NOMO-1 treated with DMSO at 0.1 percent for 48 hours (cell line): ENCODE results near the gene ASH1L.
"Not testable (repeated sequence)": the region's sequence is repeated elsewhere in the genome, so short reads cannot be mapped to it uniquely, and the experiment has no call there.

Experiments
- DNase-seq: peaks from one replicate; lab custom pipeline; 2025; ENCODE audit not compliant: unreplicated experiment; lab: John Stamatoyannopoulos, UW

Gene ASH1L

DNA sequence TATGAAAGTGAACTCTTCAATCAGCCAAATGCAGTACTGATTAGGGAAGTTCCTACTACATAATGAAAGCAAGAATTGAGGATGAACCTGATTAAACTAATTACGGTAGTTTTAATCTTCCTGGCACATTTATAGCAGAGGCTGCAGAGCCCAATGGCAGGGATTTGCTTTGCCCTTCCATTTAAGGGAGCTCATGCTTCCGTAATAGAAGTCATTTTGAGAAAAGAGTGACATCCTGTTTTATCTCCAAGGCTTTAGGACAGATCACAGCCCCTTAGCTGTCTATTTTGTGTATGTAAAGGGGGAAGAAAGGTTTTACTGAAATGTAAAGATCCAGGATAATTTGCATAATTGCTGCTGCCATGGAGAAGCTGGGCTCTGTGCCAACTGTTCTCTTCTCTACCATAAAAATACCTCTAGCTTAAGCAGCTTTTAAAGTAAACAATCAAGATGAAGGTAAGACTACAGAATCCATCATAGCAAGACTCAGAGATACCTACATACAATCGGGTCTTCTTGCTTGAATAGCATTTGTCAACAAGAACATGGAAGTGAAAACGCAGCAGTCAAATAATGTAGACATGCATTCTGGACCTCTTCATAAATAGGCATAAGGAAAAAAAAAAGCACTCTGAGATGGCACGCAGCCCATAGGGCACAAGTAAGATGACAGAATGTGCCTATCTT, 62.5 kb downstream of the ASH1L start:
- DNase-seq = peak; percentile 62

DNA sequence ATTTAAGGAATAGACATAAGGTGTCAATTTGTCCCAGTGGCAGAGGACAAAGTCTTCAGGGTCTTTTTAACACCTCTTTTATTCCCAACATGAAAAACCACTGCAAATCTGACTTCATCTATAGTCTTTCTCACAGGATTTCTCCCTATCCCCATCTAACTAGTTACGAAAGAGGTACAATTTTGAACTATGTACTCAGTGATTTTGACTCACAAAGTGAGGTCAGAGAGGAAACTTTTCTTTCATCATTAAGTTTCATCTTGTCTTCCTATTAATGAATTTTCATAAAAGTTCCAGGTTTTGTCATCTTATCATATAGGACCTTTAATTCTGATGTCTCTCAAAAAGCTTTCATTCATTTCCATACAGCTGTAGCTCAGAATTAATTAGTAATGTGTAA, 63.3 kb downstream of the ASH1L start:
- DNase-seq = no peak

DNA sequence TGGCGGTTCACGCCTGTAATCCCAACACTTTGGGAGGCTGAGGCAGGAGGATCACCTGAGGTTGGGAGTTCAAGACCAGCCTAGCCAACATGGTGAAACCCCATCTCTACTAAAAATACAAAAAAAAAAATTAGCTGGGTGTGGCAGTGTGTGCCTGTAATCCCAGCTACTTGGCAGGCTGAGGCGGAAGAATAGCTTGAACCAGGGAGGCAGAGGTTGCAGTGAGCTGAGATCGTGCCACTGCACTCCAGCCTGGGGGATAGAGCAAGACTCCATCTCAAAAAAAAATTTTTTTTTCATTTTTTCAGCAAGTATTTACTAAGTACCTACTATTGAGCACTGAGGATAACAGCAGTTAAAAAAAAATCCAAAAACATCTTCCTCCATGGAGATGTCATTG, 69.0 kb downstream of the ASH1L start:
- DNase-seq = not testable (repeated sequence)

DNA sequence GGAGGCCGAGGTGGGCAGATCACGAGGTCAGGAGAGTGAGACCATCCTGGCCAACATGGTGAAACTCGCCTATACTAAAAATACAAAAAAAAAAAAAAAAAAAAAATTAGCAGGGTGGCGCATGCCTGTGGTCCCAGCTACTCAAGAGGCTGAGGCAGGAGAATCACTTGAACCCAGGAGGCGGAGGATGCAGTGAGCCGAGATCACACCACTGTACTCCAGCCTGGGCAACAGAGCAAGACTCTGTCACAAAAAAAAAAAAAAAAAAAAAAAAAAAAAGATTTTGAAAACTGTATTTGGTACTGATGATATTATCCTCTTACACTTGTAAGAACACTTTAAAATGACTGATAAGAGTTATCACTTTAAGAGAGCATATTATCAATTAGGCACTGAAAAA, 74.2 kb downstream of the ASH1L start:
- DNase-seq = not testable (repeated sequence)

DNA sequence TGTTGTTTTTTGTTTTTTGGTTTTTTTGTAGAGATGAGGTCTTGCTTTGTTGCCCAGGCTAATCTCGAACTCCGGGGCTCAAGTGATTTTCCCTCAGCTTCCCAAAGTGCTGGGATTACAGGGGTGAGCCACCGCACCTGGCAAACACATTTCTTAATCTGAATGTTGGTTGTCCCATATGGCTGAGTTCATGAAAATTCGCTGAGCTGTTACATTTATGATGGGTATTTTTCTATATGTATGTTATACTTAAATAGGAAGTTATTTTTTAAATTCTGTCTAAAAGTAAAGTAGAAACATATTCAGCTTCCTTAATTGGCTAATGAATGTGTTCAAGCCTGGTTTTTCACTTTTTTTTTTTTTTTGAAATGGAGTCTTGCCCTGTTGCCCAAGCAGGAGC, 75.1 kb downstream of the ASH1L start:
- DNase-seq = no peak

DNA sequence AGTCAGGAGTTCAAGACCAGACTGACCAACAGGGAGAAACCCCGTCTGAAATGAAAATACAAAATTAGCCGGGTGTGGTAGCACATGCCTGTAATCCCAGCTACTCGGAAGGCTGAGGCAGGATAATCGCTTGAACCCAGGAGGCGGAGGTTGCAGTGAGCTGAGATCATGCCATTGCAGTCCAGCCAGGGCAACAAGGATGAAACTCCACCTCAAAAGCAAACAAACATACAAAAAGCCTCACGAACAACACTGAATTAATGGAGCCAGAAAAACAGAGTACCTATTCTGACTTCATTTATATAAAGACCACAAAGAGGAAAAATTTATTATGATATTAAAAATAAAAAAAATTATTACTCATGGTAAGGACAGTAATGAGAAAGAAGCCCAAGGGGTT, 75.7 kb downstream of the ASH1L start:
- not testable (repeated sequence) for DNase-seq

DNA sequence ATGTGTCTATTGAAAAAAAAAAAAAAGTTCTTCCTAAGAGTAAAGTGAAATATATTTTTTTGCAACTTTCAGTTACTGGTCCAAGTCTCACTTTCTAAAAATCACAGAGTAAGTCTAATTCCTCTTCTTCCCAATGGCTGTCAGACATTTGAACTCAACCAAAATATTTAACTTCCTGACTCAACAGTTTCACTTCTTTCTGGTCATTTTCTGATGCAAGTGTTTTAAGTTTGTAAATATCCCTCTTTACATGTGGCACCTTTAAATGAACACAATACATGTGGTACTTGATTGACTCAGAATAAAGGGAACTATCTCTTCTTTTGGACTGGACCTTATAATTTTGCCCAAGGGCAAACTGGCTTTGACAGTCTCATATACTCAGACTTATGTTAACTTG, 76.7 kb downstream of the ASH1L start:
- DNase-seq = peak; percentile 89

DNA sequence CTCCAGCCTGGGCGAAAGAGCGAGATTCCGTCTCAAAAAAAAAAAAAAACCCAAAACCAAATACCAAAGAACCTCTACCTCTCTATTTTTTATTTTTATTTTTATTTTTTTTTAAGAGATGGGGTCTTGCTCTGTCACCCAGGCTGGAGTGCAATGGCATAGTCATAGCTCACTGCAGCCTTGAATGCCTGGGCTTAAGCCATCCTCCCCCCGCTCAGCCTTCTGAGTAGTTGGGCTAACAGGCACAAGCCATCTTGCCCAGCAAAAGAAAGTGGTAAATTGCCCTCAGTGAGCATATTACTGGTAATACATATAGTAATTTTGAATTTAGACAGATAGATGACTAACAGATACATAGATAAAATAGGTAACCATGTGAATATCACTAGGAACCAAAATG, 77.4 kb downstream of the ASH1L start:
- no peak for DNase-seq

DNA sequence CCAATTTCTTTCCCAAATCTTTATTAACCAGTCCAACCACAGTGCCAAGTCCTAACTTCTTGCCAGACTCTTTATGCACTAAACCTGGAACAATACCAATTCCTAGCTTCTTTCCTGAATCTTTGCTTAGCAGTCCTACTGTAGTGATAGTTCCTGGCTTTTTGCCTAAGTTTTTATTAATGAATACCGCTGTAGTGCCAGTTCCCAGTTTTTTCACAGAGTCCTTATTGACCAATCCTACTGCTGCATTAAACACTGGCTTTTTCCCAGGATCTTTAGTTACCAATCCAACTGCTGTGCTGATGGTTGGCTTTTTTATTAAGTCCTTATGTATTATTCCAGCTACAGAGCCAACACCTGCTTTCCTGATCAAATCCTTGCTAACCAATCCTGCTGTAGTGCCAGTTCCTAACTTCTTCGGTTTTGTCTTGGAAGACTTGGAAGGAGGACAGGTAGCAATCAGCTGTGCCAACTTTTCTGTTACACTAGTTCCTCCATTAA, 80.8 kb downstream of the ASH1L start:
- no peak for DNase-seq

DNA sequence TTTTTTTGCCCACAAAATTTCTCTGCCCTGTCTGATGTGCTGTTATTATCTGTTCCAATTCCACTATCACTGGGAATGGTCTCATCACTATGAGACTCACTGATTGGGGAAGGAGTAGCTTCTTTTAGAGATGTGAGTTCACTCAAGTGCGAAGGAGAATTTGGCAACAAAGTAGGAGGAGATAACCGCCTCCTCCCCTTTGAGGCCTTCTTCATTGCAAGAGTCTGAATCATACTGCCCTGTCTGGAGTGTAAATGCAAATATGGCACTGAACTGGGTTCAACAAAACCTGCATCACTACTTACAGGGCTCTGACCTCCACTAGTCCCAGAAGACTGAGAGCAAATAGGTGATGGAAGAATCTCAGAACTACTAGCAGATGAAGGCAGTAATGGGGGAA, 83.4 kb downstream of the ASH1L start:
- no peak for DNase-seq

DNA sequence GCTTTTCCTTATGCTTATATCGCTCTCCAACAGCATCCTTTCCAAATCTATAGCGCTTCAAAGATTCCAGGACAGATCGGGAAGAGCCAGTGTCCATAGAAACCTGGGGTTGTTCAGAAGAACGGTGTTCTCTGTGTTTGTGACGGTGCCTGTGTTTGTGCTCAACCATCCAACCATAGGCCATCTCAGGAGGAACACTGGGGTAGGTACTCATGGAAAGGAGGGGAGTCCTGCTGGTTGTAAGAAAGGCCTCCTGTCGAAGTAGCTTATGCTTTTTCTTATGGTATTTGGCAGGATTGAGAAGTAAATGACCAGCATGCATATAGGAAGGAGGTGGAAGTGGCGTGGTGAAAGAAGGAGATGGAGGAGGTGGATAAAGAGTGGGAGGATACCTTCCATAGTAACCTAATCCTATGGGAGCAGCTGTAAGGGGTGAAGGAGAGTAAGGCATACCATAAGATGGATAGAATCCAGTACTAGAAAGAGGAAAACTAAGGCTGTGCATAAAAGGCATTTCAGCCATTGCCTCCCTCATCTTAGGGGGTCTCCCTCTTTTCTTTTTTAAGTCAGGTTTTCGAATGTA, 84.2 kb downstream of the ASH1L start:
- DNase-seq = no peak

DNA sequence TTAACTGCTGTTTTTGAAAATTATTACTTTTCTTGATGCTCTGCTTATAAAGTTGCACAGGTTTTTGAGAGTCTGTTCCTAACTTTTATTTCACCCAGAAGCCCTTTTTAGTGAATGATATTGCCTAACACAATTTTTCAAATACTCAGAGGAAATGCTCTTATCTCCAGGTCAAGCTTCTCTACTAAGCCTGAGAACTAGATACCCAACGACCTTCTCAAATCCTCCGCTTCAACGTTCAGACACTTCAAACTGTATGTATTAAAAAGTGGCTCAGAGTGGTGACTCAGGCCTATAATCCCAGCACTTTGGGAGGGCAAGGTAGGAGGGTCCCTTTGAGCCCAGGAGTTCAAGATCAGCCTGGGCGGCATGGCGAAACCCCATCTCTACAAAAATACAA, 88.5 kb downstream of the ASH1L start:
- no peak for DNase-seq

DNA sequence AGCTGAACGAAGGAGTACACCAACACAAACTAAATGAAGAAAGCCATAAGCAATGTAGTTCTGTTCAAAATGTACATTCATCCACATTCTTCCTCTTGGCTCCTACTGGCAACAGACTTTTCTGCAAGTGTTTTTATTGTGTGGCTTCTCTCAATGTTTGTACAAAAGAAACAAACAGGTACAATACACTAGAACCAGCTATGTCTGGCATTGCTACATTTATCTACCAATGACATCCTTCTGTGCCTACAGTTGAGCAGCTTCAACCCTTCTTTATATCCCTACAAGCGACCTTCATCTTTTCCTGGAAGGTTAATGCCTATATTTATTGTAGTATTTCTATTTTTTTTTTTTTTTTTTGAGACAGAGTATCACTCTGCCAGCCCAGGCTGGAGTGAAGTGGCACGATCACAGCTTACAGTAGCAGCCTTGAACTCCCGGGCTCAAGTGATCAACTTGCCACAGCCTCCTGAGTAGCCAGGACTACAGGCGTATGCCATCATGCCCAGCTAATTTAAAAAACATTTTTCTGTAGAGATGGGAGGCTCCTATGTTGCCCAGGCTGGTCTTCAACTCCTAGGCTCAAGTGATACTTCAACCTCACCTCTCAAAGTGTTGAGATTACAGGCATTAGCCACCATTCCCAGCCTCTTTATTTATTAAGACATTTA, 89.3 kb downstream of the ASH1L start:
- DNase-seq = no peak

DNA sequence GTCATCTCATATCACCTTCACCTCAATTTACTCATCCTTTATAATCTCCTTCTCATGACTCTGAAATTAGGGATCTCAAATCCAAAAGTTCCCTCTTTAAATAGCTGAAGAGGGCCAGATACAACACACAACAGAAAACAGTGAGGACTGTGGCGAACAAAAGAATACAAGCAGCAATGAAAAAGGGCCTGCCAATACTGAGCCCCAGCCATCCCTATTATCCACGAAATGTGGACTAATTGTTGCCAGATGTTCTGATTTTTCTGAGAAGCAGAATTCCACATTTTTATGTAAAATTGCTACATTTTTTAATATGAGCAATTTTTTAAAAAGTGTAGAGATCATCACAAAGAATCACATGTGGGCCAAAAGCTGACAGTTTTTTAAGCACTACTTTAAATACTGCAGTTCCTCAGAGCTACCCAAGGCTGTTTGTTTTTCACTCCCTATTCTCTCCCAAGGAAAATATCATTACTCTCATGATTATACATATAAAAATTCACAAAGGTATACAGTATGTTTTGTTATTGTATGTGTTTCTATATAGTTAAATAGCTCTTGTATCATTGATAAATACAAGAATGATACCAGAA, 90.0 kb downstream of the ASH1L start:
- DNase-seq = no peak

DNA sequence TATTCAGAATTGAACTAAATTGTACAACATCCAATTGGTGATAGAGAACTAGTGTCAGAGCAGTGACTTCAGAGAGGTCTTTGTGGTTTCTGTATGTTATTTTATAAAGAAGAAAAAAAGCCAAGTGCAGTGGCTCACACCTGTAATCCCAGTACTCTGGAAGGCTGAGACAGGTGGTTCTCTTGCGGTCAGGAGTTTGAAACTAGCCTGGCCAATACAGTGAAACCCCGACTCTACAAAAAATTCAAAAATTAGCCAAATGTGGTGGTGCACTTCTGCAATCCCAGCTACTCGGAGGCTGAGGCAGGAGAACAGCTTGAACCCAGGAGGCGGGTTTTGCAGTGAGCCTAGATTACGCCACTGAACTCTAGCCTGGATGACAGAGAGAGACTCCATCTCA, 90.7 kb downstream of the ASH1L start:
- no peak for DNase-seq

DNA sequence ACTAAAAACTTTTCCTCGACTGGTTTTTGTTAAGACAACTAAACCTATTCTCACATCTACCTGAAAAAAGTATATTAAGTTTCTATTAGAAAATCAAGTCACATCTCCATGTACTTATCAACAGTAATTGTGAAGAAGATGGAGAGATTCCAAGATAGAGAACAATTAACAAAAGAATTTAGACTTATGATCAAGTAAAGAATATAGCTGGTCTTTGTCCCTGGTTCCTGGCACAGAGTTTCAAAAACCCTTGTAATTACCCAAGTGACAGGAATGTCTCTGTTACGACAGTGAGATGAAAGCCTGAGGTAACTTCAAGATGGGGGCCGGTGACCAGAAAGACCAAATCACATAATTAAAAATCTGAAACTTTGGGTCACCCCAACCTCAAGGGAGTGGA, 91.6 kb downstream of the ASH1L start:
- no peak for DNase-seq

DNA sequence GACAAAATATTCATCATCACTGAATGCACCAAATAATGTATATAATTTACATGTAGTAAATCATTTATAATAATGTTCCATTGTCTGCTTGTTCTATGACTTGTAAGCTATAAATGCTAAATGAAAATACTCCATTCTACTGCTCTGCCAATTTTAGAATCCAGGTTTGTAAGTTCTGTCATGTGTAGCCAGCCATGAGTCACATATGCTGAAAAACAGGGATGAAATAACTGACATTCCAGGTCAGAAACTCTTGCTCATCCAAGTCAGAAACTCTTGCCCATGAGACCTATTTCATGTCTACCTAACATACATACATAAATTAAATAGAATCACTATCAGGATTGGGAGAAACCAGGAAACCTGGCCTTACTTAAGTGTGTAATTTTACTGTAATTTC, 95.6 kb downstream of the ASH1L start:
- DNase-seq = no peak

DNA sequence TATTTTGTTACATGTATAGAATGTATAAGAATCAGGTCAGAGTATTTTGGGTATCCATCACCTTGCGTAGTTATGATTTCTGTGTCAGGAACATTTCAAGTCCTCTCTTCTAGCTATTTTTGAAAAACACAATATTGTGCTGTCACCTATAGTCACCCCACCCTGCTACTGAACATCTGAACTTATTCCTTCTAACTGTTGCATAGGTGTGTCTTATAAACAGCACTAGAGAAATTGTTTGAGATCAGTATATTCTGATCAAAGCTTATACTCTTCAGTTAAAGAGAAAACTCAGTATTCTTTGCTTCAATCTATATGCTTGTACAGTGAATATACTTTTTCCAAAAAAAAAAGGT, 96.0 kb downstream of the ASH1L start:
- no peak for DNase-seq

DNA sequence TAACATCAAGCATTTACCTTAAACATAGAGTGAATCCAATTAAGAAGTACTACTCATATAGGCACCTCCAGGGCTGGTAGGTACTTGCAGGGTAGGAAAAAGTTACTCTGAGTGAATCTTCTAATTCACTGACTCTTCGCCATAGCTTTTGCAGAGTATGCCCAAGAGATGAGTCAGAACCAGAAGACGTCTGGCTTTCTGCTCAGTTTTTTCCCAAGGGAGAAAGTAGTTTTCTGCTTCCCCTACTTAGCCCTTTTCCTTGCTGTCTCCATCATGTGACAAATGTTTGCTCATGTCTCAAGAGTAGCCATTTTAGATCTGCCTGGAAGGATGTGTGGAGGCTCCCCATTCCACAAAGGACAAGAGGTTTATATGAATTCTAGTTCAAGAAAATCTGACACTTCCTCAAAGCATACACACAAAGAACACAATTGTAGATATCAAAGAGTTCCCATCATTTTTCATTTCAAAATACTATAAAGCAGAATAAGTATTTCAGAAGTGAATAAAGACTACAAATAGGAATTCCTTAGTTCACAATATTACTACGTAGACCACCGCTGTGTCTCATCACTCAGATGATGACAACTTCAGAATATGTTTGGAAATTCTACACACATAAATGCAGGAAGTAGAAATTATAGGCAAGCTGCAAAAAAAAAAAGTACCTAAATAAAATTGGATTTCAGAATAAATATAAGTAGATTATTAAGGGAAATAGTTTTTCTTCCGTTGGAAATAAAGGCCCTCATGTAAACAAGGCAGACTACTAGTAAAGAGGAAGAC, 98.5 kb downstream of the ASH1L start:
- DNase-seq = no peak

DNA sequence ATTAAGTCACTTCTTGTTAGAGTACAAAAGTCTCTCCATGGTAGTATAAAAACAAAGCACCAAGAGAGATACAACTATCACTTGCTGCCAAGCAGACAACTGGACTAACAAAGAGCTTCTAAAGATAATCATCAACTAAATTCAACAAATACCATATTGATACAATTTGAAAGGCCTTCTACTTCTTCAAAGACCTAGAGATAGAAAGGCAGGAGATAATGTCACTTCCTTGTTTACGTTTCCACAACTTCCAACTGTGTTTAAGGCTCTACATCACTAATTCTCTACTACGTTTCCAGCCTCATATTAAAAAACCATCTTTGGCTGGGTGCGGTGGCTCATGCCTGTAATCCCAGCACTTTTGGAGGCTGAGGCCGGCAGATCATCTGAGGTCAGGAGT, 104.5 kb downstream of the ASH1L start:
- no peak for DNase-seq

DNA sequence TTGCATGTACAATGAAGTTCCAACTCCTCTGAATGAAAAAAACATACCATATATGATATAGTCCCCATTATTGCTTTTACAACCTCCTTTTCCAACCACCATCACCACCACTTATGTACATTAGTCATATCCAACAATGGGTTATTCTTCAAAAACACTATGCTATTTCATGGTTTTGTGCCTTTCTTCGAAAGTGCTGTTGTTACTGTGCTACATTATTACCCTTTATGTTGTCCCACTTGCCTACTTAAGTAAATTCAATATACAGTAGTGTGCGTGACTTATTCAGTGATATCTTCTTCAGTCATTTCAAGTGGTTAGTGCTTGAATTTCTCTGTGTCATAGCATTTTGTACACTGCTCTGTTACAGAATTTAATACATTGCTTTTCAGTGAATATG, 105.3 kb downstream of the ASH1L start:
- DNase-seq = no peak
